Stimulated activated CD4-positive, alpha-beta T cell treated with anti-CD3 and anti-CD28 coated beads, Interleukin-1b, Interleukin-23, amount 100 ng/mL, for 1 hour (primary cell): ENCODE results near the gene MYBBP1A.
"Not testable (repeated sequence)": the region's sequence is repeated elsewhere in the genome, so short reads cannot be mapped to it uniquely, and the experiment has no call there.

ENCODE experiments used
- DNase-seq, 2 donors: peaks; one replicate each; pipeline ENCODE4 v3.0.0-alpha.2; 2020; ENCODE audit warnings: low read depth in 2 of 2

MYBBP1A gene

DNA sequence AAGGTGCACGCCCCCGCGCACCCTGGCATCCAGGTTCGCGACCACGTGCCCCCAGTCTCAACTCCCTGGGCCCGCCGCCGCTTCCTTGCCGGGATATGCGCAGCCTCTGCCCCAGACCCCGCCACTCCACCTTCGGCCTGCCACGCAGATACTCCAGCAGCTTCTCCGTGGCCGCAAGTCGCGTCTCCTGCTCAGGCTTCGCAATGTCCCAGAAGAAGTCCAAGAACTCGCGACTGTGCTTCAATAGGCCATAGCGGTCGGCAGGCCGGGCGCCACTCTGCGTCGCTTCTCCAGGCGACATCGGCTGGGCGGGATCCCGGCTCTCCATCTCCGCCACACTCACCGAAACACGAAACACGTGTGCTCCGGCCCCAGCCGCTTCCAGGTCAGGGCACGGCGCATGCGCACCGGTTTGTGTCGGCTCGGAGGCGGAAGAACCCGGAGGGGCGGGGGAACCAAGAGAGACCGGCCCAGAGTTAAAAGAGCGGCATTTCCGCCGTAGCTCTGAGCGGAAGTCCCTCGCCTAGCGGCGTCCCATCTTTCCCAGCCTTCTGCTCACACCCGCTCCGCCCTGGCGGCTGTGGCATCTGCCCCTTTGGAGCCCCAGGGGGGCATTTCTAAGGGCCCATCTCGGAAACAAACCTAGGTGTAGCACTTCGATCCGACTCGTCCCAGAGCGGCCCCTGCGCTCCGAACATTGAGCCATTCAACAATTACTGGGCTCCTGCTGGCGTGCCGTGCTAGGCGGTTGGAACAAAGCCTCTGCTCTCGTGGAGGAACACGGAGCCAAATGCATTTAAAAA is at the start of gene MYBBP1A:
Gene MYBBP1A, minus strand, starts transcription at position 388 of the 803 bp plus-strand sequence. Its CDS starts 60 bp downstream, at position 328.
- DNase-seq, result peak; percentile 95 to 96

DNA sequence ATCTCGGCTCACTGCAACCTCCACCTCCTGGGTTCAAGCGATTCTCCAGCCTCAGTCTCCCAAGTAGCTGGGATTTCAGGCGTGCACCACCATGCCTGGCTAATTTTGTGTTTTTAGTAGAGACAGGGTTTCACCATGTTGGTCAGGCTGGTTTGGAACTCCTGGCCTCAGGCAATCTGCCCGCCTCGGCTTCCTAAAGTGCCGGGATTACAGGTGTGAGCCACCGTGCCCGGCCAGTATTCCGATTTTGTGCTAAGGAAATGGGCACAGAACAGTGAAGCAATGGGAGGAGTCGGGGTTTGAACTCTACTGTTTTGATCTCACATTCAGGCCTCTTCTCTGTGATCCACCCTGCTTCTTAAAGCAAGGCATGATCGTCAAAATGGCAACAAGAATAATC is 49.6 kb upstream of the MYBBP1A start:
- not testable (repeated sequence) for DNase-seq

DNA sequence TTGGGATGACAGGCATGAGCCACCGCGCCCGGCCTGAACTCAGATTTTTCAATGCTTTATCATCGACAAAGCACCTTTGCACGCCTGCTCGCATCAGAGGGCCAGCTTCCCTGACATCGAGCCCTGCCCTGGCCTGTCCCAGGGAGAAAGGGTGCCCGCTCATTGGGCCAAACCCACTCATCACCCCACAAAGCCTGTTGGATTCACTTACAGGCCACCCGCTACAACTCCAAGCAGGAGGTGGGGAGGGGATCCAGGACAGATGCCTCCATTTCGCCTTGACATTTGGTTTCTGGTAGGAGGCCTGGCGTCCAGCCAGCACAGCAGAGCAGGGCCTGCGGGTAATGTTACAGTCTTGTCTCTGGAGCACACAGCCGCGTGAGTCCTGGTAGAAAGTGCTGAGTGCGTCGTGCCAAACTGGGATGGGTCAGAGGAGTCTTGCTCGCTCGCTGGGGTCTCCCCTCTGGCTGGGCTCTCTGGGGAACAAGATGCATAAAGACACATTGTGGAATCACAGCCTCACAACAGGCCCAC is 49.0 kb upstream of the MYBBP1A start:
- DNase-seq, result no peak

GRCh38 chr17:4602041-4602440 is 46.9 kb upstream of the MYBBP1A start:
- DNase-seq, result no peak

GRCh38 chr17:4601326-4601725 is 46.1 kb upstream of the MYBBP1A start:
- no peak for DNase-seq

- DNase-seq, result no peak
Measured at GRCh38 chr17:4600563-4600962, 45.4 kb upstream of the MYBBP1A start.

DNA sequence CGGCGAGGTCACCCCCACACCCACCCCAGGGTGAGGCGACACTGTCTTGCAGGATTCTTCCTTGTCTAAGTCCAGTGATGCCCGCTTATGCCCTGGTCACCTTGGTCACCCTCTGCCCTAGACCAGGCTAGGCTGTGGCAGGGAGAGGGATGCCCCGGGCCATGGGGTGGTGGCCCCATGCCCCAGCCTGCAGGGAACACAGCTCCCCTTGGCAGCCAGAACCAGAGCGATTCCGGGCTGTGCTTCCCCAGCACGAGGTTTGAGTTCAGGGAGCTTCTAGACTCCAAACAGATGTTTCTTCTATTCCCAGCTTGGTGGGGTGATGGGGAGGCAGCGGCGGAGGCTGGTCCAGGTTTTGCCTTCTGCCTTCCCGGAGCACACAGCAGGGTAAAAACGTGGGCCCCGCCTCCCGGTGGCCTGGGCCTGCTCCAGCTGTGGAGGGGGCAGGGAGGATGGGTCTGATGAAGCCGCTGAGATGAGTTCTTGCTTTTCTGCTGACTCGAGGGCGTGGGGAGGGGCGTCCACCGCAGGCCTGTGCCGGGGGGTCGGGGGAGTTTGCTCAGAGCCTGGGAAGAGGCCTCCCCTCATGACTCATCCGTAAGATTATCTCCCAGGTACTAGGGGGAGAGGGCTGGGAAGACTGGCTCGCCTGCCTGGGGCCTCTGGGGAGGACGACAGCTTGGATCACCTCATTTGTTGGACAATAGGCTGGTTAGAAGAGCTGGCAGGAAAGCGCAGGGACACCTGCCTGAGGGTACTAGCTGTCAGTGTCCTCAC is 44.5 kb upstream of the MYBBP1A start:
- no peak for DNase-seq

- DNase-seq, result no peak
Measured at GRCh38 chr17:4598776-4599504, 43.8 kb upstream of the MYBBP1A start.

GRCh38 chr17:4597975-4598374 is 42.8 kb upstream of the MYBBP1A start:
- DNase-seq, result no peak

DNA sequence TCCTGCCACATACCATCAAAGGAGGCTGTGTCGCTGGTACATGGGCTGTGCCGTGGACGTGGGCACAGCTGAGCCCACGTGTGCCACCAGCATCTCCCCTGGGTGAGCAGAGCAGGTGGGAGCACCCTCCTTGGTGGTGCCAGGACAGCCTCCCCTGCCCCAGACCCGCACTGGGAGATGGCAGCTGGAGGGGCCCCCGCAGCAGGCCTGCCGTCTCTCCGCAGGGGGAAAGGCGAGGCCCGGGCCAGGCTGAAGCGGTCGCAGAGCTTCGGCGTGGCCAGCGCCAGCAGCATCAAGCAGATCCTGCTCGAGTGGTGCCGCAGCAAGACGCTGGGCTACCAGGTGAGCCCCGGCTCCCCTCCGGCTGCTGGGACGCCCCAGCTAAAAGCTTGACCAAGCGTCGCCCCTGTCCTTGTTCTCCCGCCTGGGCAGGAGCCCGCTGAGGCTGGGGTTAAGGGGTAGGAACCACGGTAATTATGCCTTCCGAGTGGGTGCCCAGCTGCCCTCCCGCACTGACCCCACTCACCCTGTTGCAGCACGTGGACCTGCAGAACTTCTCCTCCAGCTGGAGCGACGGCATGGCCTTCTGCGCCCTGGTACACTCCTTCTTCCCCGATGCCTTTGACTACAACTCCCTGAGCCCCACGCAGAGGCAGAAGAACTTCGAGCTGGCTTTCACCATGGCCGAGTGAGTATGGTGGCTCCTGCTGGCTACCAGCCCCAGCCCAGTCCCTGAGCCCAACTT is 41.6 kb upstream of the MYBBP1A start:
- no peak for DNase-seq

DNA sequence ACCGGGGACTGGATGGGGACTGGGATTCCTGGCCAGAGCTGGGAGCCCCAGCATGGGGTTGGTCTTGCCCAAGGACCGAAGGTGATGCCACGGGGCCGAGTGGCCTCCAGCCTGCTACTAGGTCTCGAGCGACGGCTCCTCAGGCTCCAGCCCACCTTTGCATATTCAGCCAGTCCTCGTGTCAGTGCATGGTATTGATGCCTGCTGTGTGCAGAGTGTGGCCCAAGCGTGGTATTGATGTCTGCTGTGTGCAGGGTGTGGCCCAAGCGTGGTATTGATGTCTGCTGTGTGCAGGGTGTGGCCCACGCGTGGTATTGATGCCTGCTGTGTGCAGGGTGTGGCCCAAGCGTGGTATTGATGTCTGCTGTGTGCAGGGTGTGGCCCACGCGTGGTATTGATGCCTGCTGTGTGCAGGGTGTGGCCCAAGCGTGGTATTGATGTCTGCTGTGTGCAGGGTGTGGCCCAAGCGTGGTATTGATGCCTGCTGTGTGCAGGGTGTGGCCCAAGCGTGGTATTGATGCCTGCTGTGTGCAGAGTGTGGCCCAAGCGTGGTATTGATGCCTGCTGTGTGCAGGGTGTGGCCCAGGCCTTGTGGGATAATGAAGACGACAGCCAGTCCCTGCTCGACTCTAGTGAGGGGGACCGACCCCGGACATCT is 40.6 kb upstream of the MYBBP1A start:
- DNase-seq, result not testable (repeated sequence)

DNA sequence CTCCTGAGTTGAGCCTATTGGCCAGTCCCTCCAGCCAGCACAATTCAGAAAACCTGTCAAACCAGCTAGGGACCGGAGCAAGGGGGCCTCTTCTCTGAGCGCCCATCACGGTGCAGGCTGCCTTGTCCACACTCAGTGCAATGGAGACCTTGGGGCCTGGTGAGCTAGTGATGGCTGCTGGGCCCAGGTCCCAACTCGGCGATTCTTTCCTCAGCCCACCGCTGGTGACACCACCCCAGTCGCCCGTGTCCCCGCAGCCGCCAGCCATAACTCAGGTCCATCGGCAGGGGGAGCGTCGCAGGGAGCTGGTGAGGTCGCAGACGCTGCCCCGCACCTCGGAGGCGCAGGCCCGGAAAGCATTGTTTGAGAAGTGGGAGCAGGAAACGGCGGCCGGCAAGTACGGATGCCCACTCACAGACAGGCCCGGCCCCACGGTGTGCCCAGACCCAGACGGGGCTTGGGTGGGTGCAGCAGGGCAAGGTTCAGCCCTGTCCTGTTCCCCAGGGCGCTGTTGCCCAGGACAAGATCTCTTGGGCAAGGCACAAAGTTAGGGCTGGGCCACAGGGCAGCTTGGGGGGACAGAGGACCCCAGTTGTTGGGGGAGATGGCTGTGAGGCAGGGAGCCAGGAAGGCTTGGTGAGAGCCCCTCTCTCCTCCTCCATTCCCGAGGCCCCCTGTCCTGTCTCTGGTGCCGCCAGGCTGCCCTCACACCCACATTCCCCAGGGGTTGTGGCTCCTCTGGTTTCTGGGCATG is 39.9 kb upstream of the MYBBP1A start:
- no peak for DNase-seq

DNA sequence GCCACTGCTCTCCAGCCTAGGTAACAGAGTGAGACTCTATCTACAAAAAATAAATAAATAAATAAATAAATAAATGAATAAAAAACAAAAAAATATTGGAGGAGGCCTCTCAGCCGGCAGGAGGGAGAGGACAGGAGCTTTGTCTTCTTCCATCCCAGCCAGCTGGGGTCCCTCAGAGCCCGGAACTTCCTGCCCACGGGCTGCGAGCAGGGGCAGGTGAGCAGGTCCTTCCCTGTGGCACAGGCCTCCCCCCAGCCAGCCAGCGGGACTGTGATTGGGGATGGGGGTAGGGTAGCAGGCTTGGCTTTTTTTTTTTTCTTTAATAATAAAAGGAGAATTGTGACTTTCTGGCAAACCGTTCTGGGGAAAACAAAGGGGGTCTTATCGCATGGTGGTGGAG is 39.2 kb upstream of the MYBBP1A start:
- DNase-seq, result no peak

DNA sequence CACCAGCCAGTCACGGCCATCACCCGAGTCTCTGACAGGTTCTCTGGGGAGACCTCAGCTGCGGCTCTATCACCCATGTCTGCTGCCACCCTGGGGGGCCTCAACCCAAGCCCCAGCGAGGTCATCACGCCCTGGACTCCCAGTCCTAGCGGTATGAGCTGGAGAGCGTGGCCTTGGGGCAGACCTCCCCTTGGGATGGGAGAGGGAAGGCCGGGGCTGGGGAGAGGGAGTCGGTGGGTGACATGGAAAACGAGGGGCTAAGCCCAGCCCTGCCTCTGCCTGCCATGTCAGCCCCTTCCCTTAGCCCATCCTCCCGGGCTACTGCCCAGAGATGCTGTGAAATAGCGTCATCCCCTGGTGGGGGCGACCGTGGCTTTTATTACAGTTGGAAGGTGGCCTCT is 37.8 kb upstream of the MYBBP1A start:
- no peak for DNase-seq

GRCh38 chr17:4592240-4593005 is 37.2 kb upstream of the MYBBP1A start:
- DNase-seq, result no peak

GRCh38 chr17:4591529-4591928 is 36.3 kb upstream of the MYBBP1A start:
- DNase-seq, result no peak

- no peak for DNase-seq
Measured at GRCh38 chr17:4590981-4591453, 35.8 kb upstream of the MYBBP1A start.

GRCh38 chr17:4590042-4590441 is 34.9 kb upstream of the MYBBP1A start:
- not testable (repeated sequence) for DNase-seq
